HG03439 (cell line): ENCODE data around the gene GNG13.
"Not testable (repeated sequence)": the region's sequence is repeated elsewhere in the genome, so short reads cannot be mapped to it uniquely, and the experiment has no call there.

Experiments
- ATAC-seq: cut with Tn5 transposase; IDR thresholded peaks from one replicate; pipeline ENCODE4 v1.9.1; 2021; ENCODE audit warnings: mild to moderate bottlenecking, moderate library complexity; ENCODE audit not compliant: unreplicated experiment

GNG13 gene

GRCh38 chr16:764184-764750, 36.3 kb downstream of the GNG13 start:
- no peak for ATAC-seq

- ATAC-seq: no peak
These were observed 37.0 kb downstream of the GNG13 start for GRCh38 chr16:763369-764183.

DNA sequence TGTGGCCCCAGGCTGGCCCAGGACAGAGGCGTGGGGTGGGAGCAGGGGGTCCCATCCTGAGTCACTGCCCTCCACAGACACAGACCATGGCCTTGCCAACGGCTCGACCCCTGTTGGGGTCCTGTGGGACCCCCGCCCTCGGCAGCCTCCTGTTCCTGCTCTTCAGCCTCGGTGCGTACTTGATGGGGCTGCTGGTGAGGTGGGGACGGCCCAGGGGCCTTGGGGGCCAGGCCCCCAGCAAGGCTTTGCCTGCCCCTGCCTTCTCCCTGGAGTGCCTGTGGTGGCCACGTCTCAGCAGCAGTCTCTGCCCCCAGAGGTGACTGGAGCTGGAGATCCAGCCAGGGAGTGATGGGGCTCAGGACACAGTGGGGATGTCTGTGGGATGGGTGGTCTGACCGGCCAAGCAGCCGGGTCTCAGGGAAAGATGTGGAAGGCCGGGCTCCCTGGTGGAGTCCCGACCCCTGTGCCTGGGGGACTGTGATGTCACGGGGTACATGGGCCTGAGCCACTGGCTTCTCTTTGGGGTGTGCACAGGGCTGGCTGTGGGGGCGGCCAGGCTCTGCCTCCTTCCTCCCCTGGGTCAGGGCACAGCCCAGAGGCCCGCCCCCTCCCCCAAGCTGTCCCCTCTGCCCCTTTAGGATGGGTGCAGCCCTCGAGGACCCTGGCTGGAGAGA, 37.8 kb downstream of the GNG13 start:
- no peak for ATAC-seq

- ATAC-seq: no peak
These were observed 38.7 kb downstream of the GNG13 start for GRCh38 chr16:761625-762513.

GRCh38 chr16:760545-761343, 39.8 kb downstream of the GNG13 start, which contains the start of gene MSLN:
TSS of gene MSLN (plus strand) at chr16:760734. CDS start at chr16:762681, 1,947 bp downstream.
- ATAC-seq: no peak

- no peak for ATAC-seq
These were observed 40.5 kb downstream of the GNG13 start for GRCh38 chr16:760065-760464.

DNA sequence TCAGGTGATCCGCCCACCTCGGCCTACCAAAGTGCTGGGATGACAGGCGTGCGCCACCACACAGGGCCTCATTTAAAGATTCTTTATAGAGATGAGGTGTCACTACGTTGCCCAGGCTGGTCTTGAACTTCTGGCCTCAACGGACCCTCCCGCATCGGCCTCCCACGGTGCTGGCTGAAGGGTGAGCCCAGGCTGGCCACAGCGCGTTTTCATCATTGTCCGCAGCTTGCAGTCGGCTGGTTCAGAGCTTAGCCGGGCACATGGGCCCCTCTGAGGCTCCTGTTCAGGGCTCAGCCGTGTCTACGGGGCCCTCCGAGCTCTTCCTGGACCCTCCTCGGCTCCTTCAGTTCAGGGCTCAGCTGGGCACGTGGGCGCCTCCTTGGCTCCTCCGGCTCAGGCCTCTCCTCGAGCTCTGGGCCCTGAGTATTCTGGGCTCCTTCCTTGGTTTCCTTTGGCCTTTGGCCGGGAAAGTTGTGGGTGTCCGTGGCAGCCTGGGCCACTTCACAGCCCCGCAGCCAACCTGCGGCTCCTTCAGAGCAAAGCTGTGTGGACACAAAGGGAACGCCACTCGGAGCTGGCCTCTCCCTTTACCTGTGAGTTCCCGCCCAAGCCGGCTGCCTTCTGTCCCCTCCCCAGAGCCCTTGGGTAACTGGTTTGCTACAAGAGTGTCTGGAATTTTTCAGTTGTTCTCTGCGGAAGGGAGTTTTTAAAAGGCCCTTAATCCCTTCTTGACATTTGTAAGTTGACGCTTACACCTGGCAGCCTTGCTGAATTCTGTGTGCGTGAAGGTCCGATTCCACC, 41.2 kb downstream of the GNG13 start:
- no peak for ATAC-seq

- ATAC-seq: no peak
These were observed 44.1 kb downstream of the GNG13 start for GRCh38 chr16:756428-756827.

DNA sequence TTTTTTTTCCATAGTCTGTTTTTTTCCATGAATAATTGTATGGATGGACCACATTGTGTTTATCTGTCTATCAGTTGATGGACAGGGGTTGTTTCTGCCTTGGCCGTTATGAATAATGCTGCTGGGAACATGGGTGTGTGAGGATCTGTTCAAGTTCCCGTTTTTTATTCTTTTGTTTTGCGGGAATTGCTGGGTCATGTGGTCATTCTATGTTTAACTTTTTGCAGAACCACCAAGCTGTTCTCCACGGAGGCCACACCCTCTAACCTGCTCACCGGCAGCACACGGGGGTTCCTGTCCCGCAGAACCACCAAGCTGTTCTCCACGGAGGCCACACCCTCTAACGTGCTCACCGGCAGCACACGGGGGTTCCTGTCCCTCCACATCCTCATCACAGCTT, 45.9 kb downstream of the GNG13 start:
- no peak for ATAC-seq

DNA sequence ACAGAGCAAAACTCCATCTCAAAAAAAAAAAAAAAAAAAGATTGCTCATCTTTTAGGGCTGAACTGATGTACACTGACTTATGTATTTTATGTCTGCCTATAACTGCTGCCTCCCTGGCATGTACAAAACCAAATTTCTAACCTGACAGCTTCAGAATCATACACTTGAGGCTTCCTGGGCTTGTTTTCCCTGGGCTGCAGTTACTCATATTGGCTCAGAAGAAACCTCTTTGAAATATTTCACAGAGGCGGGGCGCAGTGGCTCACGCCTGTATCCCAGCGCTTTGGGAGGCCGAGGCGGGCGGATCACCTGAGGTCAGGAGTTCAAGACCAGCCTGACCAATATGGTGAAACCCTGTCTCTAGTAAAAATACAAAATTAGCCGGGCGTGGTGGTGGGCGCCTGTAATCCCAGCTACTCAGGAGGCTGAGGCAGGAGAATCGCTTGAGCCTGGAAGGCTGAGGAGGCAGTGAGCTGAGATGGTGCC, 46.4 kb downstream of the GNG13 start:
- not testable (repeated sequence) for ATAC-seq

GRCh38 chr16:752007-752312, 48.6 kb downstream of the GNG13 start:
- no peak for ATAC-seq

DNA sequence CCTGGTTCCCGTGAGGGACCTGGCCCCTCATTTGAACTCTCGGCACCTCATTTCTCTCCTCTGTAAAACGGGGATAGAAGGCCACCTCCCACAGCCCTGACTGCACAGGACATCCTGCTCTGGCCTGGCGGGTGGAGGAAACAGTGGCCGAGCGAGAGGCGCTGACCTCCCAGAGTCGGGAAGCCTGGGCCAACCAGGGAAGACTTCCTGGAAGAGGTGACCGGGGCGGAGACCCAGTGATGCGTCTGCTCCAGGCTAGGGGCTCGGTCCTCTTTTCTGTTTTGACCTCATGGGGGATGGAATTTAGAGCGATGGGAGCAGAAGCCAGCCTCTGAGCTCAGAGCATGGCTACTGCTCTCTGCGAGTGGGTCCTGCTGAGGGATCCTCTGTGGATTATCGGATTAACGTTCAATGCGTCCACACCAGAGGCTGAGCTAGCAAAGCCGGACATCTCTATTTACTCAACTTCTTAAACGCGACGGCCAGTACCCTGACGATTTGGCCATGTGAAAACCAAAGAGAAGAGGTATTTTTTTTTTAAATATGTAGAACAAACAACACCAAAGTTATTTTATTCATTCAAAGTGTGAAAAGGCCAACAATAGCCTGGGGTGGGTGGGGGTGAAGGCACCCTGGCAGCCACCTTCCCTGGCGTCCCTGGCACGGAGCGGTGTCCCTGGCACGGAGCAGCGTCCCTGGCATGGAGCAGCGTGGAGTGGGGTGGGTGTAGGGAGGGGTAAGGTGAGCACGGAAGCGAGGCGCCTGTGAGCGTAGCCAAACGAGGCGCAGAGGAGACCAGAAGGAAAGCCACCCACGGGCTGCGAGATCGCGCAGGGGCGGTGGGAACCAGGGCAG, 49.2 kb downstream of the GNG13 start:
- no peak for ATAC-seq

DNA sequence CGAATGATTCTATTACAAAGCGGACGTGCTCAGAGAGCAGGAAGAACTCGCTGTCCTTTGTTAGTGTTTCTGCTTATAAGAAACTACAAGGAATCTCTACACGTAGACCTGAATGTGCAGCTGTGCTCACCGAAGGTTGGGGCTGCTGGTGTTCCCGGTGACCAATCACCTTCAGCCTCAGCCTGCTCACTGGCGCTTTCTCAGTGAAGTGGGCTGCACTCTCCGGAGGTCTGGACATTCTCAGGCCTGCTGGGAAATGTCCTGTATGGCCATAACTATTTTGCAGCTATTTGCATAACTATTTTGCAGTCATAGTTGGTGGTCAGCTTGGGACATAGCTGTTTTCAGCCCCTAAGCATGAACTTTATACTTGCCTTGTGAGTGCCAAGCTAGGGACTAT, 50.0 kb downstream of the GNG13 start:
- ATAC-seq: no peak

DNA sequence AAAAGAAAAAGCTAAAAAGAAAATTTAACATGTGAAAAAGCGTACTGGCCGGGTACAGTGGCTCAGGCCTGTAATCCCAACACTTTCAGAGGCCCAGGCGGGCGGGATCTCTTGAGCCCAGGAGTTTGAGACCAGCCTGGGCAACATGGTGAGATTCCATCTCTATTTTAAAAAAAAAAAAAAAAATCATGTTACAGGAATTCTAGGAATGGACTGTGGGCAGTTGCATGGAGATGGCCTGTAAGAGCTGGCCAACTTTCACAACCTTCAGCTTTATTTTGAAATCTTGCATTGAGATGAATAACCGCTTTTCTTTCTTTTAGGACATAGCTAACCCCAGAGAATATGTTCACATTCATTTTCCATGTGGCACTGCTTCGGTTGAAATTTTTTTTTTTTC, 51.5 kb downstream of the GNG13 start:
- no peak for ATAC-seq
